ENCODE measurements around the gene MORN2. TPM values are rescaled to one million over a fixed set of nuclear protein-coding genes. Genes with fewer than 3 reads are reported as not detected.
A peak's percentile ranks its signal among the peaks of the same experiment; 100 is the strongest.

The MORN2 gene
- total and polyA plus RNA-seq, 2 of the 13 experiments (the other 11 are each of a cell fraction or from before 2014, with no cell fraction given): 7.0 to 28.0 TPM

GRCh38 chr2:38905251-38905650, 29.5 kb downstream of the MORN2 start:
- ATAC-seq: no peak
- ChIA-PET POLR2A (no interaction called here), CTCF (ENCODE audit: low intra/inter-chr PET ratio, low total read pairs) (no interaction called here)
- FAIRE-seq: no peak
- Histone ChIP-seq H3K9me3 (ENCODE audit: low read length) (no peaks in the 10 kb centered on the region), H3K27me3 (ENCODE audit: control insufficient read depth in 1 of 2, insufficient read depth in 2 of 2, low read length in 2 of 2) (no peaks in the 10 kb centered on the region; a peak in 1 of 5 replicates), H3K4me3 (replicated peaks in 1 of 3; ENCODE audit: insufficient read depth in 1 of 3, low read depth in 2 of 3, low read length in 3 of 3) (no peak overlapping the region), H3K36me3 (replicated peaks in 1 of 2; ENCODE audit: control insufficient read depth in 1 of 2, insufficient read depth in 2 of 2, low read length in 2 of 2) (no peaks in the 10 kb centered on the region), H3K4me2 (ENCODE audit: low read depth, low read length) (peak overlapping the region; percentile 46), H4K20me1 (ENCODE audit: insufficient read depth, low read length) (no peaks in the 10 kb centered on the region), H3K79me2 (ENCODE audit: insufficient read depth, low read length) (no peaks in the 10 kb centered on the region), H3K27ac (ENCODE audit: extremely low read length, insufficient read depth, low read length) (no peak overlapping the region), H3K9ac (ENCODE audit: insufficient read depth, low read depth, low read length) (no peak overlapping the region), H3K4me1 (ENCODE audit: insufficient read depth, low read length) (peaks cover 52% of the 10 kb centered on the region), H2AFZ (ENCODE audit: low read length) (no peak overlapping the region)
- no peak for TF ChIP-seq BCL3 (CRISPR knock-in tag; IDR thresholded peaks at IDR 0.05)
- TF ChIP-seq ZNF317 (CRISPR knock-in tag; IDR thresholded peaks at IDR 0.05): peak; percentile 84
- TF ChIP-seq IKZF5 (CRISPR knock-in tag; IDR thresholded peaks at IDR 0.05): no peak
- BruUV-seq (replicated peaks): no TSS peak
- DNase-seq (ENCODE audit: low spot score): no peak
- WGBS (ENCODE audit: low lambda C conversion rate): 8% methylated on average over 2 of the region's 2 CpGs
- intact Hi-C loops (cut with micrococcal nuclease; ENCODE audit: unreplicated experiment) (no loop called here), in situ Hi-C loops (cut with HindIII; ENCODE audit: extremely low pct_ligation_motif_present, low pct_unique_long_range_greater_than_20kb) (no loop called here)

- Histone ChIP-seq H3K9ac (ENCODE audit: insufficient read depth, low read depth, low read length) (peak overlapping the region; percentile 25; the same call in 1 of the 2 replicates), H4K20me1 (ENCODE audit: insufficient read depth, low read length) (no peaks in the 10 kb centered on the region), H3K27me3 (ENCODE audit: control insufficient read depth in 1 of 2, insufficient read depth in 2 of 2, low read length in 2 of 2) (no peaks in the 10 kb centered on the region), H3K27ac (ENCODE audit: extremely low read length, insufficient read depth, low read length) (peak overlapping the region; percentile 18), H3K9me3 (ENCODE audit: low read length) (no peaks in the 10 kb centered on the region), H3K4me2 (ENCODE audit: low read depth, low read length) (peak overlapping the region; percentile 56), H3K4me1 (ENCODE audit: insufficient read depth, low read length) (peaks cover 46% of the 10 kb centered on the region), H3K36me3 (replicated peaks in 1 of 2; ENCODE audit: control insufficient read depth in 1 of 2, insufficient read depth in 2 of 2, low read length in 2 of 2) (no peaks in the 10 kb centered on the region), H3K79me2 (ENCODE audit: insufficient read depth, low read length) (no peaks in the 10 kb centered on the region), H2AFZ (ENCODE audit: low read length) (peak overlapping the region; percentile 55), H3K4me3 (replicated peaks in 1 of 3; ENCODE audit: insufficient read depth in 1 of 3, low read depth in 2 of 3, low read length in 3 of 3) (peak overlapping the region in 1 of 3 experiments; percentile 14; a peak in 1 of 6 replicates)
- ATAC-seq (no peak), DNase-seq (ENCODE audit: low spot score) (no peak), FAIRE-seq (no peak)
- ChIA-PET POLR2A (interaction anchor here (0.7 to 1.5 kb wide), 3 partner anchors 9 to 31 kb away, joined by 3 read pairs; partner anchors contain the start of genes DHX57 and MORN2), CTCF (ENCODE audit: low intra/inter-chr PET ratio, low total read pairs) (no interaction called here)
- in situ Hi-C loops (cut with HindIII; ENCODE audit: extremely low pct_ligation_motif_present, low pct_unique_long_range_greater_than_20kb) (no loop called here), intact Hi-C loops (cut with micrococcal nuclease; ENCODE audit: unreplicated experiment) (no loop called here)
- no TSS peak for BruUV-seq (replicated peaks)
- WGBS (ENCODE audit: low lambda C conversion rate): 0% methylated on average over 1 of the region's 1 CpG
- 0 out of 2 replicates have a peak, but pooled peaks have one; percentile 15 for TF ChIP-seq ZNF800 (CRISPR knock-in tag; IDR thresholded peaks at IDR 0.05)
- TF ChIP-seq FOXO4 (CRISPR knock-in tag; conservative IDR thresholded peaks at IDR 0.05): 0 out of 2 replicates have a peak, but pooled peaks have one; percentile 59
- no peak for TF ChIP-seq MXD4 (CRISPR knock-in tag; IDR thresholded peaks at IDR 0.05)
- 0 out of 2 replicates have a peak, but pooled peaks have one; percentile 4 for TF ChIP-seq GFI1 (CRISPR knock-in tag; IDR thresholded peaks at IDR 0.05; ENCODE audit: borderline replicate concordance)
- TF ChIP-seq DR1 (CRISPR knock-in tag; IDR thresholded peaks at IDR 0.05): no peak
- 0 out of 2 replicates have a peak, but pooled peaks have one; percentile 3 for TF ChIP-seq FOXJ3 (CRISPR knock-in tag; IDR thresholded peaks at IDR 0.05; ENCODE audit: borderline replicate concordance)
- TF ChIP-seq ZNF775 (CRISPR knock-in tag; IDR thresholded peaks at IDR 0.05; ENCODE audit: borderline replicate concordance): no peak
- TF ChIP-seq REPIN1 (CRISPR knock-in tag; IDR thresholded peaks at IDR 0.05; ENCODE audit: borderline replicate concordance, low read depth): no peak
Observed at GRCh38 chr2:38907242-38907641, 31.5 kb downstream of the MORN2 start.
